Neural cell (in vitro differentiated cells): ENCODE measurements around the gene BIRC5. TPM values are rescaled to one million over a fixed set of nuclear protein-coding genes. Genes with fewer than 3 reads are reported as not detected.

Experiments
- H2AFZ ChIP-seq: fragments of 200-600, 300-800 bp; sonication (generic), shearing (Covaris generic); 2 replicates; pipeline ENCODE4 v1.6.0; 2014; ENCODE audit warnings: low read depth, mild to moderate bottlenecking, antibody characterized with exemption, low read length, moderate library complexity
- H3F3A ChIP-seq: fragments of 200-600 bp; shearing (Covaris generic); 2 replicates; pipeline ENCODE4 v1.6.1; 2016; ENCODE audit warnings: mild to moderate bottlenecking, moderate library complexity, mixed read lengths, antibody characterized with exemption, low read length; ENCODE audit not compliant: insufficient read depth, poor library complexity, severe bottlenecking
- H3K27ac ChIP-seq: fragments of 200-600, 300-800 bp; sonication (generic), shearing (Covaris generic); 2 replicates; pipeline ENCODE4 v1.5.1; 2014; ENCODE audit warnings: mild to moderate bottlenecking, low read length, moderate library complexity
- H3K27me3 ChIP-seq: fragments of 300-800, 200-600 bp; sonication (generic), shearing (Covaris generic); 2 replicates; pipeline ENCODE4 v1.6.0; 2014; ENCODE audit warnings: mild to moderate bottlenecking, low read depth, low read length, moderate library complexity; ENCODE audit not compliant: insufficient read depth
- H3K36me3 ChIP-seq: fragments of 300-800, 200-600 bp; sonication (generic), shearing (Covaris generic); 2 replicates; pipeline ENCODE4 v1.5.1; 2014; ENCODE audit warnings: mild to moderate bottlenecking, antibody characterized with exemption, low read length, moderate library complexity; ENCODE audit not compliant: insufficient read depth
- H3K4me2 ChIP-seq: fragments of 300-800, 200-600 bp; sonication (generic), shearing (Covaris generic); 2 replicates; pipeline ENCODE4 v1.6.0; 2014; ENCODE audit warnings: mild to moderate bottlenecking, low read length
- H3K4me3 ChIP-seq: fragments of 300-800, 200-600 bp; sonication (generic), shearing (Covaris generic); 2 replicates; pipeline ENCODE4 v1.5.1; 2014; ENCODE audit warnings: mild to moderate bottlenecking, low read length, moderate library complexity
- H3K79me2 ChIP-seq: fragments of 200-600 bp; shearing (Covaris generic); replicated peaks from 2 replicates; pipeline ENCODE4 v1.6.0; 2014; ENCODE audit warnings: mild to moderate bottlenecking, low read length, moderate library complexity; ENCODE audit not compliant: insufficient read depth
- H3K9ac ChIP-seq: fragments of 300-800, 200-600 bp; sonication (generic), shearing (Covaris generic); 2 replicates; pipeline ENCODE4 v1.6.1; 2016; ENCODE audit warnings: mild to moderate bottlenecking, low read length, mixed read lengths
- H3K9me2 ChIP-seq: fragments of 200-600 bp; shearing (Covaris generic); 2 replicates; pipeline ENCODE4 v1.6.1; 2016; ENCODE audit warnings: mild to moderate bottlenecking, low read length, mixed read lengths; ENCODE audit not compliant: insufficient read depth
- H3K9me3 ChIP-seq: fragments of 200-600, 300-800 bp; sonication (generic), shearing (Covaris generic); 2 replicates; pipeline ENCODE4 v1.6.1; 2016; ENCODE audit warnings: mild to moderate bottlenecking, mixed run types, low read length, moderate library complexity, mixed read lengths
- H4K20me1 ChIP-seq: fragments of 200-600 bp; shearing (Covaris generic); 2 replicates; pipeline ENCODE4 v1.6.1; 2016; ENCODE audit warnings: mild to moderate bottlenecking, mixed run types; ENCODE audit not compliant: insufficient read depth
- EP300 ChIP-seq: fragments of 450-650 bp; conservative IDR thresholded peaks from 2 replicates; pipeline ENCODE4 v1.6.1; 2014; ENCODE audit warnings: antibody characterized with exemption, mild to moderate bottlenecking, moderate library complexity; ENCODE audit not compliant: poor library complexity, severe bottlenecking
- EZH2 ChIP-seq: fragments of 200-600, 300-800 bp; shearing (Covaris generic), sonication (generic); IDR thresholded peaks from 2 replicates; pipeline ENCODE4 v1.6.1; 2014; ENCODE audit warnings: antibody characterized with exemption, low read length, borderline replicate concordance, mild to moderate bottlenecking; ENCODE audit not compliant: insufficient read depth, poor library complexity, severe bottlenecking
- MXI1 ChIP-seq: fragments of 450-650 bp; conservative IDR thresholded peaks from 2 replicates; pipeline ENCODE4 v1.6.1; 2014; ENCODE audit warnings: antibody characterized with exemption, mild to moderate bottlenecking; ENCODE audit not compliant: poor library complexity, severe bottlenecking
- POLR2AphosphoS5 ChIP-seq: IDR thresholded peaks from 2 replicates; pipeline ENCODE4 v1.6.1; 2012
- RAD21 ChIP-seq: fragments of 450-650 bp; conservative IDR thresholded peaks from 2 replicates; pipeline ENCODE4 v1.6.1; 2014; ENCODE audit warnings: antibody characterized with exemption, mild to moderate bottlenecking, moderate library complexity
- SMC3 ChIP-seq: fragments of 450-650 bp; conservative IDR thresholded peaks from 2 replicates; pipeline ENCODE4 v1.6.1; 2014; ENCODE audit warnings: antibody characterized with exemption, mild to moderate bottlenecking, moderate library complexity; ENCODE audit not compliant: poor library complexity
- TAF1 ChIP-seq: IDR thresholded peaks from 2 replicates; pipeline ENCODE4 v1.6.1; 2012; ENCODE audit warnings: low read depth
- polyA plus RNA-seq: library from polyadenylated mRNA; depleted of rRNA; stranded (reverse); fragments of >200 nt; gene quantifications from 2 replicates; pipeline ENCODE4 v1.2.3, GENCODE V29; 2014
- TF ChIP-seq, protein P1 (sequence below): IDR thresholded peaks from 2 replicates; pipeline ENCODE4 v1.6.1; 2012; ENCODE audit warnings: borderline replicate concordance
- TF ChIP-seq, protein P2 (sequence below): fragments of 450-650 bp; IDR thresholded peaks from 2 replicates; pipeline ENCODE4 v1.5.1; 2014; ENCODE audit warnings: antibody characterized with exemption, mild to moderate bottlenecking, moderate library complexity; ENCODE audit not compliant: poor library complexity, severe bottlenecking

BIRC5 gene
- polyA plus RNA-seq, 1 donor from 2014 or later = 1.4 TPM

DNA sequence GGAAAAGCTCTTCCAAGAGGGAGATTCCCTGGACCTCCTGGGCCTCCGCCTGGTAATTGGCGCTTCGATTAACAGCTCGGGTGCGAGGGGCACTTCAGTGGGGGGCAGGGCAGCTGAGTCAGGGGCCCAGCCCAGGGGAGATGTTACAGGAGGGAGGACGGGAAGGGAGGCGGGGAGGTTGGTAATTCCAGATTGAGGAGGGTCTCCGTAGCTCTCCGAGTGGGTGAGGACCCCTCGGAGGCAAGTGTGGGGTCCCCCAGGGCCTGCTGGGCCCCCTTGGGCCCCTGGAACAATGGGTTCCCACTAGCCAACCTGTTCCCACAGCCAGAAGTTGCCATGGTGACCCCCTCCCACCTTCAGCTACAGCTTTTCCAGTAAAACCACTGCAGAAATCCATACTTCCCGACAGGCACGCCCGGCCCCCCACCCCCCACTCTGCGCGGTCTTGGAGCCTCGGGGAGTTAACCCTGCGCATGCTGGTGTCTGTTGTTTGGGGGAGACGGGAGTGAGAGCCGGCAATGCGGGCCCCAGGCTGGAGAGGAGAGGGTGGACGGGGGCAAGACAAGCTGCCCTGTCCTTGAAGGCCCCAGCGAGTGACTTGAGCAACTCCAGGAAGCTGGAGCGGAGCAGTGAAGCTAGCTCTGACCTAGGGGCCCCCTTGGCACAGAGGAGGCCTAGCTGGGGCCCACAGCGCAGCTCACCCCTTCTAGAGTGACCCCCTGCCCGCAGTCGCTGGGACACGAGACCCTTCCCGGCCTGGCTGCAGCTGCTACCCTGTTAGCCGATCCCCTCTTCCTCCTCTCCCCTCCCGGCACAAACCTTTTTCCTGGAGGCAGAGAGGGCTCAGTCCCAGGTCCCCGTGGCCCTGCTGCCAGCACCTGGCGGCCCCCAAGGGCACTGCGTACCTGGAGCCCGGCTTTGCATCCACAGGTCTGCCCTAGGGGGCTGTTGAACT is 55.2 kb downstream of the BIRC5 start:
- H3F3A ChIP-seq = no peaks in the 10 kb centered on the region
- H3K9me2 ChIP-seq = no peaks in the 10 kb centered on the region
- no peaks in the 10 kb centered on the region for H4K20me1 ChIP-seq
- no peaks in the 10 kb centered on the region for H3K79me2 ChIP-seq
- peak overlapping the region; percentile 65 for H3K4me2 ChIP-seq
- H2AFZ ChIP-seq = no peak overlapping the region
- H3K36me3 ChIP-seq = no peaks in the 10 kb centered on the region
- TF ChIP-seq EZH2 (no peak), POLR2AphosphoS5 (peak; percentile 20), EP300 (no peak), SMC3 (no peak)
- TF ChIP-seq, protein P1, sequence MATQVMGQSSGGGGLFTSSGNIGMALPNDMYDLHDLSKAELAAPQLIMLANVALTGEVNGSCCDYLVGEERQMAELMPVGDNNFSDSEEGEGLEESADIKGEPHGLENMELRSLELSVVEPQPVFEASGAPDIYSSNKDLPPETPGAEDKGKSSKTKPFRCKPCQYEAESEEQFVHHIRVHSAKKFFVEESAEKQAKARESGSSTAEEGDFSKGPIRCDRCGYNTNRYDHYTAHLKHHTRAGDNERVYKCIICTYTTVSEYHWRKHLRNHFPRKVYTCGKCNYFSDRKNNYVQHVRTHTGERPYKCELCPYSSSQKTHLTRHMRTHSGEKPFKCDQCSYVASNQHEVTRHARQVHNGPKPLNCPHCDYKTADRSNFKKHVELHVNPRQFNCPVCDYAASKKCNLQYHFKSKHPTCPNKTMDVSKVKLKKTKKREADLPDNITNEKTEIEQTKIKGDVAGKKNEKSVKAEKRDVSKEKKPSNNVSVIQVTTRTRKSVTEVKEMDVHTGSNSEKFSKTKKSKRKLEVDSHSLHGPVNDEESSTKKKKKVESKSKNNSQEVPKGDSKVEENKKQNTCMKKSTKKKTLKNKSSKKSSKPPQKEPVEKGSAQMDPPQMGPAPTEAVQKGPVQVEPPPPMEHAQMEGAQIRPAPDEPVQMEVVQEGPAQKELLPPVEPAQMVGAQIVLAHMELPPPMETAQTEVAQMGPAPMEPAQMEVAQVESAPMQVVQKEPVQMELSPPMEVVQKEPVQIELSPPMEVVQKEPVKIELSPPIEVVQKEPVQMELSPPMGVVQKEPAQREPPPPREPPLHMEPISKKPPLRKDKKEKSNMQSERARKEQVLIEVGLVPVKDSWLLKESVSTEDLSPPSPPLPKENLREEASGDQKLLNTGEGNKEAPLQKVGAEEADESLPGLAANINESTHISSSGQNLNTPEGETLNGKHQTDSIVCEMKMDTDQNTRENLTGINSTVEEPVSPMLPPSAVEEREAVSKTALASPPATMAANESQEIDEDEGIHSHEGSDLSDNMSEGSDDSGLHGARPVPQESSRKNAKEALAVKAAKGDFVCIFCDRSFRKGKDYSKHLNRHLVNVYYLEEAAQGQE = peak; percentile 86
- peak overlapping the region; percentile 51 for H3K4me3 ChIP-seq
- no peaks in the 10 kb centered on the region for H3K27me3 ChIP-seq
- H3K9me3 ChIP-seq = no peaks in the 10 kb centered on the region
- peak overlapping the region; percentile 34 for H3K27ac ChIP-seq
- H3K9ac ChIP-seq = peak overlapping the region; percentile 52

DNA sequence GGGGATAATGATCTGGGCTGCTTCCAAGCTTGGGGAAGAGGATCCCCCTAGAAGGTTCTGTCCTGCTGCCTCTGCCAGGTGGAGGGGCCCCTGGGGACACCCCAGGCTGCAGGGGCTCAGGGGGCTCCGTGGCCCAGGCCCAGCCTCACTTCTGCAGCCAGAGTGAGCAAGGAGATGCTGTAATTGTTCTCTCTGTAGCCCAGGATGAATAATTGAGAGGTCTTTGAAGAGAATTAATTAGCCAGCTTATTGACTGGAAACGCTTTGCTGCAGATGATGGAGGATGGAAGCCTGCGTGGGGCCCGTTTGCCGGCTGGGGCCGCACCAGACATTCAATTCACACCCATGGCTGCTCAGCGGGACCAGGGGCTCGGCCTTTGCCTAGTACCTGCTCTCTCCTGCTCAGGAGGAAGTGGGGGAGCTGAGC is 55.9 kb downstream of the BIRC5 start:
- Histone ChIP-seq H4K20me1 (no peaks in the 10 kb centered on the region), H3K36me3 (no peaks in the 10 kb centered on the region), H3K9ac (peak overlapping the region; percentile 52), H3K27me3 (no peaks in the 10 kb centered on the region), H2AFZ (no peak overlapping the region), H3K27ac (peak overlapping the region; percentile 34), H3K9me3 (no peaks in the 10 kb centered on the region), H3K79me2 (no peaks in the 10 kb centered on the region), H3K9me2 (no peaks in the 10 kb centered on the region), H3K4me3 (peak overlapping the region; percentile 51), H3K4me2 (no peak overlapping the region), H3F3A (no peaks in the 10 kb centered on the region)
- TF ChIP-seq, protein P1 = no peak
- TF ChIP-seq MXI1 (no peak), EZH2 (no peak), POLR2AphosphoS5 (no peak), EP300 (no peak), TAF1 (no peak), SMC3 (no peak), RAD21 (no peak)
- TF ChIP-seq, protein P2, sequence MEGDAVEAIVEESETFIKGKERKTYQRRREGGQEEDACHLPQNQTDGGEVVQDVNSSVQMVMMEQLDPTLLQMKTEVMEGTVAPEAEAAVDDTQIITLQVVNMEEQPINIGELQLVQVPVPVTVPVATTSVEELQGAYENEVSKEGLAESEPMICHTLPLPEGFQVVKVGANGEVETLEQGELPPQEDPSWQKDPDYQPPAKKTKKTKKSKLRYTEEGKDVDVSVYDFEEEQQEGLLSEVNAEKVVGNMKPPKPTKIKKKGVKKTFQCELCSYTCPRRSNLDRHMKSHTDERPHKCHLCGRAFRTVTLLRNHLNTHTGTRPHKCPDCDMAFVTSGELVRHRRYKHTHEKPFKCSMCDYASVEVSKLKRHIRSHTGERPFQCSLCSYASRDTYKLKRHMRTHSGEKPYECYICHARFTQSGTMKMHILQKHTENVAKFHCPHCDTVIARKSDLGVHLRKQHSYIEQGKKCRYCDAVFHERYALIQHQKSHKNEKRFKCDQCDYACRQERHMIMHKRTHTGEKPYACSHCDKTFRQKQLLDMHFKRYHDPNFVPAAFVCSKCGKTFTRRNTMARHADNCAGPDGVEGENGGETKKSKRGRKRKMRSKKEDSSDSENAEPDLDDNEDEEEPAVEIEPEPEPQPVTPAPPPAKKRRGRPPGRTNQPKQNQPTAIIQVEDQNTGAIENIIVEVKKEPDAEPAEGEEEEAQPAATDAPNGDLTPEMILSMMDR = no peak
